HG03460 (cell line): Measurements from ENCODE around the gene KCTD20.
"Not testable (repeated sequence)": the region's sequence is repeated elsewhere in the genome, so short reads cannot be mapped to it uniquely, and the experiment has no call there.

Experiments used
- ATAC-seq: cut with Tn5 transposase; IDR thresholded peaks from one replicate; pipeline ENCODE4 v1.9.1; 2021; ENCODE audit not compliant: unreplicated experiment

The KCTD20 gene

DNA sequence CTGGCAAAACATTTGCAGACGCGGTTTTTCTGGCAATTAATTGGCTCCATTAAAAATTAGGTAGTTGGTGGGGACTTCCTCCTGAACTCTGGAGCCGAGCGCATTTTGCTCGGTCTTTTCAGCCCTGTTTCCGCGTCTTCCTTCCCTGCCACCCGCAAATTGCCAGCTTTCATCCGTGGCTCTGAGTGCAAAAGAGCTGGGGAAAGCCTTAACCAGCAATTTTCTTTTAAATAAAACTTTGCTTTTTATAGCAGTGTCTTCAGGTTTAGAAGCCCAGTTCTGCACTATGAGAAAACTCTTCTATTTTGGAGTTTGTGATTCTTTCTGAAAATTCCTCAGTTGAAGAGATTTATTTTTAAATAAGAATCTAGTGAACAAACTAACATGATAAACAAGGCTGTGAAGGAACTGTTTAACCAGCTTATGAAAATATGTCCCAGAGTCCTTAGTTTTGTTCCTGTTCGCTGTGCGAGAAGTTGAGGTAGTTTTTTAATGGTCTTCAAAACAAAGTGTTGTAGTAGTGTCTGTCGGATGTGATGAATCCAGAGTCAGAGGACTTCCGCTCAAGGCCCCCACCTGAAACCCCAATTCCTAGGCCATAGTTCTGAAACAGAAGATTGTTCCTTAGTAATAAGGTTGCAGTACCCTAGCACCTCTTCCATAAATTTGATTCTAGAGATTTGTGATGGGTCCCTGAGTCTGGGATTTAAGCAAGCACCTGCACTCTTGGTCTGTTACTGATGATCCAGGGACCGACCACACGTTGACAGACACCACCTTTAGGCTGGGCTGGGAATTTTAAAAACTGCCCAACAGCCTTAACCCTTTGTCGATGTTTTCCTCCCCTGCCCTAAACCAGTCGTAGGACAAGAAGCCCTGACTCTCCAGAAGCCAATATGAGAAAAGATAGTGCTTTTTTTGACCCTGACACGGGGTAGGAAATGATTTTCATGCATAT is 950 bp downstream of the KCTD20 start:
- no peak for ATAC-seq

DNA sequence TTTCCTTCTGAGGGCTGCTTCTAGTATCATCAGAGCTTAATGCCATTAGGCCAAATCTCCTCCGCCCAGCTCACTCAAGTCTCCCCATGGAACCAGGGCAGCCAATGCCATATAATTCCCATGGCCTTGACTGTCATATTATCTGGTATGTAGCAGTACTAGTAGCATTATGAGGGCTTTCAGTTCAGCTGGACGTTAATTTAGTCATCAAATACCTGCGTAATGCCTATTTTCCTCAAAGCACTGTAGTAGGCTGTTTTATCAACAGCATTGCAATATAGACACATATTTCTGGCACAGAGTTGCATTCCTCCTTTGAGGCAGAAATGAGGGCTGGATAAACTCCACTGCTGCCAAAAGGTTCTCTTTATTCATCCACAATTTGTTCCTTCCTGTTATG is 1.7 kb downstream of the KCTD20 start:
- no peak for ATAC-seq

DNA sequence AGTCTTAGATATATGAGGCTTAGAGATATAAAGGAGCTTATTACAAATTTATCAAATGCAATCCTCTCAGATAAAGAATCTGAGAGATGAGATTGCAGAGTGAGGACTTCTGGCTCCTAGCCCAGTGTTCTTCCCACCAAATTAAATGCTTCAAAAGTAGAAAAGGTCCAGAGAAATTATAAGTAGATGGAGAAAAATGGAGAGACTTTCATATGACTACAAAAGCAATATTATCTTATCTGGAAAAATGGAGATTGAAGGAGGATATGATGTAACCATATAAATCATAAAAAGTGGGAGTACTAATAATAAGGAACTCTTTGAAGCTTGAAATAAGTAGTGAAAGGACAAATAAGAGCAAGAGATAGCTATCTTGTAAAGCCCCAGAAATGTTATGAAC is 2.8 kb downstream of the KCTD20 start:
- no peak for ATAC-seq

DNA sequence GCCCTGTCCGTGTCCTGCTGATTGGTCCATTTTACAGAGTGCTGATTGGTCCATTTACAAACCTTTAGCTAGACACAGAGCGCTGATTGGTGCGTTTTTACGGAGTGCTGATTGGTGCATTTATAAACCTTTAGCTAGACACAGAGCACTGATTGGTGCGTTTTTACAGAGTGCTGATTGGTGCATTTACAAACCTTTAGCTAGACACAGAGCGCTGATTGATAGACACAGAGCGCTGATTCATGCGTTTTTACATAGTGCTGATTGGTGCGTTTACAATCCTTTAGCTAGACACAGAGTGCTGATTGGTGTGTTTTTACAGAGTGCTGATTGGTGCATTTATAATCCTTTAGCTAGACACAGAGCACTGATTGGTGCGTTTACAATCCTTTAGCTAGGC is 6.4 kb downstream of the KCTD20 start:
- ATAC-seq, result not testable (repeated sequence)

DNA sequence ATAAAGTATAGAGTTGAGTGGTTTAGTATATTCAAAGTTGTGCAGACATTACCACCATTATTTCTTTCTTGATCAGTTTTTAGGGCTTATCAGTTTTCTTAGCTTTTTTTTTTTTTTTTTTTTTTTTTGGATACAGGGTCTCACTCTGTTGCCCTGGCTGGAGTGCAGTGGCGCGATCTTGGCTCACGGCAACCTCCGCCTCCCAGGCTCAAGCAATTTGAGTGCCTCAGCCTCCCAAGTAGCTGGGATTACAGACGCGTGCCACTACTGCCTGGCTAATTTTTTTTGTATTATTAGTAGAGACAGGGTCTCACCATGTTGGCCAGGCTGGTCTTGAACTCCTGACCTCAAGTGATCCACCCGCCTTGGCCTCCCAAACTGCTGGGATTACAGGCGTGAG is 10.1 kb downstream of the KCTD20 start:
- ATAC-seq, result not testable (repeated sequence)

DNA sequence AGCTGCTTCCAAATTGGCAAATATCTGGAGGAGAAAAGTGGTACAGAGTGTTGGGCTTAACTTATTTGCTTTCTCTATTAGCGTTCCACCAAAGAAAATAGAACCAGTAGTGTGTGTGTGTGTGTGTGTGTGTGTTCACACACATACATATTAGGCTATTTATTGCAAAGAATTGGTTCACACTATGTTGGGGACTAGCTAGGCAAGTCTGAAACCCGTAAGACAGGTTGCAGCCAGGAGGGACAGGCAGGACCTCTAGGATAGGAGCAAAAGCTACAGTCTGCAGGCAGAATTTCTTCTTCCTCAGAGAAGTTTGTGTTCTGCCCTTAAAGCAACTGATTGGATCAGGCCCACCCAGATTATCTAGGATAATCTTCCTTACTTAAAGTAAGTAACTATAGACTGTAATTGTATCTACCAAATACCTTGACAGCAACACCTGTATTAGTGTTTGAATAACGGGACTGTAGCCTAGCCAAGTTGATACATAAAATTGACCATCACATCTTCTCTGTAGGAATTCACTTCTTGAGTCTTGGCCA is 12.8 kb downstream of the KCTD20 start:
- no peak for ATAC-seq

DNA sequence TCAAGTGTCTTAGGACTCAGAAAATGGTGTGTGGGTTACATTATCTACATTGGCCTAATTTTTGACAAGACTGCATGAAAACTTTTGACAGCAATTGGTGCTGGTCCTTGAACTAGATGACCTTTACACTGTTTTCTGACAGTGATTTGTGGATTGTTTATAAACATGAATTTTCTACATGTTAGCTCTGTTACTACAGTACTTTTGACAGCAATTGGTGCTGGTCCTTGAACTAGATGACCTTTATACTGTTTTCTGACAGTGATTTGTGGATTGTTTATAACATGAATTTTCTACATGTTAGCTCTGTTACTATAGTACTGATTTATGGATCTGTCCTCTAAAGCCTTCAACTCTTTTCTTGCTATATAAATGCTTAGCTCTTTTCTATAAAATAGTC is 16.7 kb downstream of the KCTD20 start:
- no peak for ATAC-seq

DNA sequence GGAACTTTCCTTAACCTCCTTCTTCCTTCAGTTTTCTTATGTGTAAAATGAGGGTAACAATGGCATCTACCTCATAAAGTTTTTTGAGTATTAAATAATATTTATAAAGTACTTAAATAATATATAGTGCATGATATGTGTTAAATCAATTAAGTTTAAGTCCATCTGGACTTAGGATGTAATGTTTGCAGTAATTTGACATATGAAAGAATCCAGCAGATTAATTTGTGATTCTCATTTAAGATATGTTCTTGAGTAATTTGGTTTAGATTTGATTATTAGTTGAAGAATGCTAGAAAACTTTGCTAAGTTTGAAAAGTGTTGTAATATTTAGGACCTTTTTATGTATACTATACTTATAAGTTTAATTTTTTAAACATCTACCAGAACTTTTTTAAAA is 18.1 kb downstream of the KCTD20 start:
- ATAC-seq, result no peak

DNA sequence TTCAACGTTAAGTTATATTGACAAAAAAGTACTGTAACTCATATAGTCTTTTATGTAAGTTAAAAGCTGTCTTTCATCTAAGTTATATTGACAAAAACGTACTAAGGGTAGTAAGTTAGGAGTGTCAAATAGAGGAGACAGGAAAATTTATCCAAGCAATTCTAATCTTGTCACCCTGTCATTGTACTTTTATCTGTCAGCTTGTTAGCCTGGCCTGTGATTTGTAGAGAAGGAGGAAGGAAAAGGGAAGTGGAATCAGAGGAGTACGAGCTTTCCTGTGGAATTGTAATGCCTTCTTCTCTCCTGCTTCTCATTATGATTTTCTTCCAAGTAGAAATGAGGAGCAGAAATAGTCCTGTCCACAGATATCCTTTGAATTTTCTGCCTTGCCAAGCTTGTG is 18.8 kb downstream of the KCTD20 start:
- ATAC-seq, result no peak

DNA sequence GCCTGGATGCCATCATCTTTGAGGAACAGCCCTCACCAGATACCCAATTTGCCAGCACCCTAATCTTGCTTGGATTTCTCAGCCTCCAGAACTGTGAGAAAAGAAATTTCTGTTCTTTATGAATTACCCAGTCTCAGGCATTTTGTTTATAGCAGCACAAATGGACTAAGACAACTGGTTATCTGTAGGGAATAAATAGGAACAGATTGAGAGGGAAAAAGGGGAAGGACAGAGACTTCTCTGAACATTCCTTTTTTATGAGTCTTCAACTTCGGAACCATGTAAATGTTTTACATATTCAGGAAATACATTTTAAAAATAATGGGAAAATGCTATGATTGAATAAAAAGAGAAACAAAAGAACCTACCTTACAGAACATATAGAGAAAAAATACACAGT is 20.9 kb downstream of the KCTD20 start:
- ATAC-seq, result no peak

DNA sequence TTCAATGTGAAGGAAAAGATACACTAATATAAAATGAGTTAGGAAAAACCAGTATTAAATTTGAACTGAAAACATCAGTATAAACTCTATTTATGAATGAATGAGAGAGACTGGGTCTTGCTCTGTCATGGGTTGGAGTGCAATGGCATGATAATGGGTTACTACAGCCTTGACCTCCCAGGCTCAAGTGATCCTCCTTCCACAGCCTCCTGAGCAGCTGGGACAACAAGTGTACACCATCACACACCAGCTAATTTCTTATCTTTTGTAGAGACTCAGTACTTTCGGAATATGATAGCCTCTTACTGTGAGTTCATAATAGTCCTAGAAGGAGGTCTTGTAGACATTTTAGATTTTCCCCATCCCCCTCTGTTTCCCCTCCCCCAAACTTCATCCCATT is 21.4 kb downstream of the KCTD20 start:
- ATAC-seq, result no peak

DNA sequence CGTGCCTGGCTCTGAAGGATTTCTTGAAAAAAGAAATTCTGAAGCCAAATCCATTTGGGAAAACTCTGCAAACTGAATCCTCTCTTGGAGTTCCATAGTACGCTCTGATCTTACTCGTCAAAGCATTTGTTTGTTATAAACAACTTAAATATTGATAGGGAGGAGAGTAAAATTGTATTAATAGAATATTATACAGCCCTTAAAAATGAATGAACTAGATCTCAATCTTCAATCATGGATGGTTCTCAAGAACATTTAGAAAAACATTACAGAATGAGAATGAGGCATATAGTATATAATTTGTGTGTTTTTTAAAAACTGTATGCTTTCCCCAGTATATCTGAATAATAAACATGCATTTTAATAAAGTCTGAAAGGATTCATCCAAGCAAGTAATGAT is 24.8 kb downstream of the KCTD20 start:
- ATAC-seq, result no peak

DNA sequence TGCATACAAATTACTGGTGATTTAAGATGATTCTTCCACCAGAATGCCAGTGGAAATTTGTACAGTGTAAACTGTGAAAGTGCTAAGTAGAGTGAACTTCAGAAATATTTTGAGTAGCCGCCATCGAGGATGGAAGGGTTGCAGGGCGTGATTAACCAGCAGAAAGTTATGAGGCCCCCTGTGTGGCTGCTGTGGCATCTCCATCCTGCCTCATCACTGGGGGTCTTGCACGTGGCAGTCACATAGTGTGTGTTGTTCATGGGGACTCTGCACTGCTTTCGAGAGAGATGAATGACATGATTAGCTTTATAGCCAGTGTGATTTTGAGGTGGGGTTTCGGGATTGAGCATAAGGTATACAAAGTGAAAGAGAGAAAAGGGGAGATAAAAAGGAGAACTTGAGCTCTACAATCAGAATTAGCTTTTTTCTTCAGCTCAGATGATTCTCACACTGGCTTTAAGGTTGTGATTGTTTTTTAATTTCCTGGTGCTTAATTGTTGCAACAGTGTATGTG is 26.4 kb downstream of the KCTD20 start:
- ATAC-seq, result no peak

DNA sequence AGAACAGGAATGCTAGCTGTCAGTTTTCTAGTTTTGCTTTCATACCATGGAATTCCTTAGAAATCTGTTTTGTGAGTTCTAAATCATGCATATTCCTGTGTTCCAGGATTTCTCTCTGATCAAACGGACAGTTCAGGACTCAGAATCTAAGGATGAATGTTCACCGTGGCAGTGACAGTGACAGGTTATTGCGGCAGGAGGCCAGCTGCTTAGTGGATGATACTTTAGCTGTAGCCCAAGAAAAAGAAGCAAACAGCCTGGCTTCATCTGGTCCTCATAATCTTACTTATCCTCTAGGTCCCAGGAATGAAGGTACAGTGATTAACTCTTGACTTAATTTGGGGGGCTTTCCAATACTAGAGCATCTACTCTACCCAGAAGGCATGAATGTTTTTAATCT is 27.1 kb downstream of the KCTD20 start:
- ATAC-seq, result no peak

DNA sequence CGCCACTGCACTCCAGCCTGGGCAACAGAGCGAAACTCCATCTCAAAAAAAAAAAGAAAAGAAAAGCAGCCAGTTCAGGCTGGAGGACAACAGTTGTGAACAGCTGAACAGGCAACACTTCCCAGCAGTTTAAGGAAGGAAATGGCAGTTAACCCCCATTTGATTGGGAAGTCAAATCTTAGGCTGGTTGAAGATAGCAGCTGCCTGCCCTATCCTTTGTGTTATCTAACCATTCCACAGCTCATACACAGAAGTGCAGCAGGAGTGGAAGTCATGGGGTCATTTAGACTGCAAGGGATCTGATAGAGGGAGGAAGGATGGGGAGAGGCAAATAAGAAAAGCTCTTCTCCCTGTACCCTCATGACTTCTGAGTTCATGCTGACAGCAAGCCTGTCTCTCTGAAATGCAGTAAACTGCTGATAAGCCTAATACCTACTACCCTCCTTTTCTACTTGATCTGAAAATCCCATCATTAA is 35.3 kb downstream of the KCTD20 start:
- no peak for ATAC-seq

DNA sequence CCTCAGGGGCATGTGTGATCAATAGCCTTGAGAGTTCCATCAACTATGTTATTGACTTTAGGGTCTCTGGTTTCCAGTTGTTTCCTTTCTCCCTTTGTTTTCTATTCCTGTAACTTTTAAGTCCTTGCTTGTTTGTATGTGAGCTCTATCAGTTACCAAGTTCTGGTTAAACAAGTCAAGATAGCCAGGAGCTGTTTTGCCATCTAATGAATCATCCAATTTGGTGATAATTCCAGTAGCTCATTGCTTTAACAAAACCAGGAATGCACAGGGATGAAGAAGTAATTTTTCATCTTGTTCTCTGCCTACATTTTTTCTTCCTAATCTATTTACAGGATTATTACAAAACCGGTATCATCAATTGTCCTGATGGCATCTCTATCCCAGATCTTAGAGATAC is 36.5 kb downstream of the KCTD20 start:
- ATAC-seq, result no peak

DNA sequence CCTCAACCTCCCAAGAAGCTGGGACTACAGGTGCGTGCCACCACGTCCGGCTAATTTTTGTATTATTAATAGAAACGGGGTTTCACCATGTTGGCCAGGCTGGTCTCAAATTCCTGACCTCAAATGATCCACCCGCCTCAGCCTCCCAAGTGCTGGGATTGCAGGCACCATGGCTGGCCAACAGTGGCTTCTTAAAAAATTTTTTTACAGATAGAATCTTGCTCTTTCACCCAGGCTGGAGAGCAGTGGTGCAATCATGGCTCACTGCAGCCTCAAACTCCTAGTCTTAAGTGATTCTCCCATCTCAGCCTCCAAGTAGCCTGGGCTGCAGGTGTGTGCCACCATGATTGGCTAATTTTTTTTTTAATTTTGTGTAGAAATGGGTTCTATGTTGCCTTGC is 40.5 kb downstream of the KCTD20 start:
- ATAC-seq, result not testable (repeated sequence)

DNA sequence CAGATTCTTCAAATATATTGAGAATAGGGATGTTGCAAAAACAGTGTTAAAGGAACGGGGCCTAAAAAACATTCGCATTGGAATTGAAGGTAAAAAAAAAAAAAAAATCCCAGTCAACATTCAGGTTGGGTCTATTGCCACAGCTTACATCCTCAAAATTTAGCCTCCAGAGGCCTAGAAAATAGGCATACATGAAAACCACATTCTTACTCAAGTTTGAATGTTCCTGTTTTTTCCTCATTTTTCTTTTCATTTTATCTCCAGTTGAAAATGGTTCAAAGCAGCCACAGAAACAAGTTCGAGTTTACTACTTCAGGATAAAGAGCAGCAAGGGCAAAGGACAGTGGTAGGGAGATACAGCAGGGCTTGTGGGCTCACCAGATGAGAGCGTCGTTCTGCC is 41.9 kb downstream of the KCTD20 start:
- no peak for ATAC-seq

DNA sequence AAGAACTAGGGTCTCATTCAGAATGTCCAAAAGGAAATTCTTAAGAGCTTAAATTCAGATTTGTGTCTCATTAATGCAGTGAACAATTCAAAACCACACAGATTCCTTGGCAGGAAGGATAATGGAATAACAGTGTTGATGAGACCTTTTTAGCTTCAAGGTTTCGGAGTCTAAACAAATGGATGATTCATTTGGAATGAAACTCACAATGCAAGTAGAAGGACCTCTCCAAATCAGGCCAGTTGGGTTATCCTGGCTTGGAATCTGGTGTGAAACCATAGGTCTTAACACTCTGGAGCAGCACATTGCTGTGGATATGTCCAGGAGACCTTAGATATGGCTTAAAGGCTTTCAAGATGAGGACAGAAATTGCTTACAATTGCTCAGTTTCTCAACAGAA is 44.9 kb downstream of the KCTD20 start:
- ATAC-seq, result no peak

DNA sequence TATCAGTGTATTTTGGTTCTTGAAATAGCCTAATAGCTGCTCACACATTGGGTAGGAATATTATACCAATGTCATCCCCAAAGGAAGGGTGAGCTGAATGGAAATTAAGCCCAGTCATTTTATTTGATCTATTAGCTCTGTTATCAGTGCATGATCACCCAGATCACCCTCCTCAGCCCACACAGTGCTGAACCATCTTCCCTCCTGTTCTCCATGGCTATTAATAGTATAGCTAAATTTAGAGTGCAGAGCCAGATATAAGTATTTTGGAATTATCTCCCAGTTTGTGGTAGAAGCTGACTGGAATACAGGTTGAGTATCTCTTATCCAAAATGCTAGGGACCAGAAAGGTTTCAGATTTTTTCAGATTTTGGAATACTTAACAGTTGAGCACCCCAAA is 45.4 kb downstream of the KCTD20 start:
- no peak for ATAC-seq

DNA sequence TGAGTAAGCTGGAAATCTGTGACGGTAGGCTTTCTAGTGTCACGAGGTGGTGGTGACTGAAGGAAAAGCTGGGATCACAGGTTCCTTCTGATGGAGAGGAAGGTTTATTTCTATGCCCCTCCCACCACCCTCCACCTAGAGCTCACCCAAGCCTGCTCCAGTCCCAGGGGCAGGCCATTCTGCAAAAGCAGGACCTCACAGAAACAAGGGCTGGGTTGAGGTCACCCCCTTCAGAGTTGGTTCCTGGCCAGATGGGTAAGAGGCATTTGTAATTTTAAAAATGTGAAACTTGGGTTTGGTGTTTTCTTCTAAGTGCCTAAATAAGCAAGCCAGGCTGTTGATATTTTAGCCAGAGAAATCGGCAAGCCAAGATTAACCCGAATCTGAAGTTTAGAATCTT is 46.6 kb downstream of the KCTD20 start:
- ATAC-seq, result no peak

DNA sequence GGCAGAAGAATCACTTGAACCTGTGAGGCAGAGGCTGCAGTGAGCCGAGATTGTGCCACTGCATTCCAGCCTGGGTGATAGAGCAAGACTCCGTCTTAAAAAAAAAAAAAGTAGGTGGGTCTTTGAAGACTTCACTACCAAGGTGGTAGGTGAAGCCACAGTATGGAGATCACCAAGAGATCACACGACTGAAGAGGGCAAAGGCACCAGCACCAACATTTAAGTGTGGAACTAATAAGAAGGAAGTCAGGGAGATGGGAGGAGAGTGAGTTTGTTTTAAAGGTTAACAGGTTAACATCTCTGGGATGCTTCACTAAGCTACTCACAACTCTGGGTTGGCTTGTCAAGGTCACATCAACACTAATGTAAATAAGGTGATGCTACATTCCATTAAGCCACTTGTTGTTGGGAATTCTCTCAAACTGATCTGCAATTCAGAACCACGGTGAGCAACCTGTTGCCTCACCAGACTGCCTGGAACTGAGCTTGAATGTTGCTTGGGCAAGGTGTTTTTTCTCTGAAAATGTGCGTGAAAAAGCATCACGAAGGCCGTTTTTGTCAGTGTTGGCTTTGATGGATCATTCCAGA is 48.7 kb downstream of the KCTD20 start:
- ATAC-seq, result no peak
